Mucosa of descending colon (tissue), 3 donors: ENCODE measurements around the gene STAM2. TPM values are rescaled to one million over a fixed set of nuclear protein-coding genes. Genes with fewer than 3 reads are reported as not detected.
A peak's percentile ranks its signal among the peaks of the same experiment; 100 is the strongest.

Experiments
- ATAC-seq: fragments of 200-7000 bp; cut with Tn5 transposase; one replicate; pipeline ENCODE4 v1.9.1; 2020; ENCODE audit warnings: mild to moderate bottlenecking, moderate library complexity
- DNase-seq, 3 donors: peaks; one replicate each; pipeline ENCODE4 v3.0.0-alpha.2; 2020
- H3K36me3 ChIP-seq: fragments of 200-600 bp; one replicate; pipeline ENCODE4 v1.8.0; 2021; ENCODE audit warnings: low read depth, mild to moderate bottlenecking
- H3K4me1 ChIP-seq: fragments of 200-600 bp; one replicate; pipeline ENCODE4 v1.8.0; 2021; ENCODE audit warnings: low read depth, mild to moderate bottlenecking
- H3K4me3 ChIP-seq: fragments of 200-600 bp; one replicate; pipeline ENCODE4 v1.8.0; 2021; ENCODE audit warnings: mild to moderate bottlenecking
- H3K9me3 ChIP-seq: fragments of 200-600 bp; one replicate; pipeline ENCODE4 v1.8.0; 2021; ENCODE audit warnings: mild to moderate bottlenecking
- intact Hi-C, 2 donors: fragments of 100-400 bp; cut with DNase I in 1 of 2; cut with micrococcal nuclease in 1 of 2; formaldehyde crosslinking; loops; one replicate each; pipeline versions ENCODE4 v1.11.0 to v1.11.1; 2022; cut with DNase I, micrococcal nuclease
- long read RNA-seq, 2 donors: library from polyadenylated mRNA; unstranded; transcript quantifications; one replicate each; pipeline ENCODE4 v2.0.0, GENCODE V29; 2019 to 2021
- total RNA-seq, 3 donors: library from RNA; stranded (reverse); fragmentation: NEBNext Ultra II Directional in 2 of 3; extraction: Animal tissue kit (Norgen Biotek cat#: 25700) in 2 of 3; gene quantifications; one replicate each; pipeline versions ENCODE4 v1.2.1 to v1.2.4, GENCODE V29; 2021 to 2023
- TF ChIP-seq, protein P1 (sequence below): fragments of 200-600 bp; IDR thresholded peaks from one replicate; pipeline ENCODE4 v1.8.0; 2022; ENCODE audit warnings: antibody characterized with exemption, mild to moderate bottlenecking
- donor health status: DM: no; HTN: no; CAD: no; lungs with moderate emphysema.
- donor health status: DM: no; HTN: no; CAD: no.
- donor health status: DM: no; HTN: yes; CAD: no.

STAM2 gene
- 10 to 100 TPM; 38.8 to 45.8 (median 41.7) TPM for total RNA-seq
- long read RNA-seq, donor 1, full-length matches to known transcripts = 3 of 8 reads
- long read RNA-seq, donor 1, partial matches to known transcripts = 3 of 8 reads
- long read RNA-seq, donor 1, other reads (novel, unspliced or antisense) = 2 of 8 reads
- long read RNA-seq, donor 2, full-length matches to known transcripts = 3 of 5 reads
- long read RNA-seq, donor 2, partial matches to known transcripts = 2 of 5 reads
- long read RNA-seq, donor 2, other reads (novel, unspliced or antisense) = 0 of 5 reads

DNA sequence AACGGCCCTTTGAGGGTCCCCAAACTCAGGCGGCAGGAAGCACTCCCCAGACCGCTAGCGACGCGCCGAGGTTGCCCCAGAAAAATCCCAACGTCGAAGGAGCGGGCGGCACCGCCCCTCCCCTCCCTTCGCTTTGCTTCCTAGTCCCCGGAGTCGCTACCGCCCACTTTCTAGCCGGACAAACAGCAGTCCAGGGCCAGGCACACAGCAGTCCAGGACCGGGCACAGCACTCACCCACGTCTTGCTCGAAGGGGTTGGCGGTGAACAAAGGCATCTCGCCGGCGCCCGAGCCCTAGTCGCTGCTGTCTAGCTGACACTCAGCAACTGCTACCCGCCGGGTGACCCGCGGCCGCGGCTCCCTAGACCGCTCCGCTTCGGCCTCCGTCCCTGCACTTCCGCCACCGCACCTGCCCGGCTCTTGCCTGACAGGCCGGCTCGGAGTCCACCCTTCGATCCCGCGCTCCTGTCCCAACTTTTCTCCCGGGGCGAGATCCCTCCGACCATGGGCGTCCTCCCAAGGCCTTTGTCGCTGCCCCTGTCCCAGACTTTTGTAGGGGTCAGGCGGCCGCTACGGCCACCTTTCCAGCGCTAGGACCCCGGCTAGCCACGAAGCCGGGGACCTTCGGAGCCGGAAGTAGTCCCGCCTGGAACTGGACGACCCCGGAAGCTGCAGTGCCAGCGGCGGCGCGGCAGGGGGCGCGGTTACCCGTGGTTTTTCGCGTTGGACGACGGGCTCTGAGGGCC lies at the start of gene STAM2:
TSS of gene STAM2 (minus strand) at position 396 of the 745 bp plus-strand sequence. CDS start at position 275, 121 bp downstream.
- Histone ChIP-seq H3K4me1 (peaks cover 28% of the 10 kb centered on the region), H3K4me3 (peak within 1 kb of the TSS; percentile 65), H3K36me3 (no peaks in the 10 kb centered on the region), H3K9me3 (no peaks in the 10 kb centered on the region)
- DNase-seq (peak; percentile 94 to 97 (median 95)), ATAC-seq (peak; percentile 94)
- TF ChIP-seq, protein P1, sequence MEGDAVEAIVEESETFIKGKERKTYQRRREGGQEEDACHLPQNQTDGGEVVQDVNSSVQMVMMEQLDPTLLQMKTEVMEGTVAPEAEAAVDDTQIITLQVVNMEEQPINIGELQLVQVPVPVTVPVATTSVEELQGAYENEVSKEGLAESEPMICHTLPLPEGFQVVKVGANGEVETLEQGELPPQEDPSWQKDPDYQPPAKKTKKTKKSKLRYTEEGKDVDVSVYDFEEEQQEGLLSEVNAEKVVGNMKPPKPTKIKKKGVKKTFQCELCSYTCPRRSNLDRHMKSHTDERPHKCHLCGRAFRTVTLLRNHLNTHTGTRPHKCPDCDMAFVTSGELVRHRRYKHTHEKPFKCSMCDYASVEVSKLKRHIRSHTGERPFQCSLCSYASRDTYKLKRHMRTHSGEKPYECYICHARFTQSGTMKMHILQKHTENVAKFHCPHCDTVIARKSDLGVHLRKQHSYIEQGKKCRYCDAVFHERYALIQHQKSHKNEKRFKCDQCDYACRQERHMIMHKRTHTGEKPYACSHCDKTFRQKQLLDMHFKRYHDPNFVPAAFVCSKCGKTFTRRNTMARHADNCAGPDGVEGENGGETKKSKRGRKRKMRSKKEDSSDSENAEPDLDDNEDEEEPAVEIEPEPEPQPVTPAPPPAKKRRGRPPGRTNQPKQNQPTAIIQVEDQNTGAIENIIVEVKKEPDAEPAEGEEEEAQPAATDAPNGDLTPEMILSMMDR = peak; percentile 97
- intact Hi-C loops = no loop called here

DNA sequence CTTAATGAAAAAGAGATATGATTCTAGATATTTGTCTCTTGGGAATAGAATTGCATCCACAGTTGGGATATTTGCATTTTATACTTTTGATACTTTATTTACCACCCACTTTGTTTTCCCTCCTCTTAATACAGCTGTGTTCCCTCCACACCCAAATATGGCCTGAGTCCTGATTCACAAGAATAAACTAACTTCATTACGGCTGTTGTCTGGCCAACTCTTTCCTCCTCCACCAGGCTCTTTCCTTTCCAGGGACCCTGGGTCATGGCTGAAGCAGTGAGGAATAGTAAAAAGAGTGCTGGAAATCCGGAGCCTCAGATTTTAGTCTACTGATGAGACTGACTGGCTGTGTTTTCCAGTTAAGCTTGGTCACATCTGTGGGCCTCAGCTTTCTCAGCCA lies 48.4 kb upstream of the STAM2 start:
- TF ChIP-seq, protein P1 = no peak
- H3K4me1 ChIP-seq = peaks cover 16% of the 10 kb centered on the region
- intact Hi-C loops = no loop called here
- no peak overlapping the region for H3K4me3 ChIP-seq
- no peaks in the 10 kb centered on the region for H3K36me3 ChIP-seq
- DNase-seq = peak in 1 of 3 donors; percentile 6
- ATAC-seq = peak; percentile 50
- H3K9me3 ChIP-seq = no peaks in the 10 kb centered on the region

DNA sequence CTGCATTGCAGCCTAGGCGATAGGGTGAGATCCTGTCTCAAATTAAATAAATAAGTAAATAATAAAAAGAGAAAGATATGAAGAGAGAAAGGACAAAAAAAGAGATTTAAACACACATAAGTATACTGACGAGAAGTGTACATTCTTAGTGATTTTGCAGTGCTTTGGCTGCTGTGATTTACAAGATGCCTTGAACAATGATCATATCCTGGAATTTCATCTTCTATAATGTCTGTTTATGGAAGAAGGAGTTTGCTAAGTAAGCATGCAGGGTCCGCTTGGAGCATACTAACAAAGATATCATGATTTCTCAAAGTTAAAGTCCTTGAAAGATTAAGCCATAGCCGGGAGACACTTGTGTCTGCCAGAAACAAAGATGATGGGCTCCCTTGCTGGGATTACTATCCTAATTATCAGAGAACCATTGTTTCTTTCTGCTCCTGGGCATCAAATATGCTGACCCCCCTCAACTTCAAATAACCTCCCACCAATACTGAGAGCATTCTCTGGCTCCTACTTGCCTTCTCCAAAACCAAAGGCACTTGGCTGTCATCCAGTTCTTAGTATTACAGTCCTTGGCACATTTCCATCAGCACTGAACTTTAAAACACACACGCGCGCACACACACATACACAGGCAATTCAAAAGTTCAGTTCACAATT lies 47.5 kb upstream of the STAM2 start:
- peak in 2 of 3 donors; percentile 32 to 69 for DNase-seq
- intact Hi-C loops = no loop called here
- Histone ChIP-seq H3K4me3 (no peak overlapping the region), H3K36me3 (no peaks in the 10 kb centered on the region), H3K4me1 (peaks cover 16% of the 10 kb centered on the region), H3K9me3 (no peaks in the 10 kb centered on the region)
- ATAC-seq = peak; percentile 60
- TF ChIP-seq, protein P1 = no peak

DNA sequence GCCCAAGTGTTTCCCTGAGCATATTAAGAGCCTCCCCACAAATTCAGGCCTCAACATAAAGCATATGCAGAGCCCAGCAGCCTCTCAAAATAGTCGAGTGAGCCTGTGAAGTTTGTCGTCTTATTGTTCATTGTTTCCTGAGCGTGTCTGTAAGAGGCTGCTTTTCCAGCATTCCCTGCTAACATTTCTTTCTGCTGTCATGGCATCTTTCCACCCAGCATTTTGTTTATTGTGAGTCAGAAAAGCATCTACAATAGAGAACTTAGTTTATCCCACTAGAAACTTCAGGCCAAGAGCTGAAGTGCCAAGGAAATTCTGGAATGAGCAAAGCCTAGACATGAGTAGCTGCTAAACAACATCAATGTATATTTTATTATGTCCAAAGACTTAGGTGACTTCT lies 46.3 kb upstream of the STAM2 start:
- DNase-seq (peak in 1 of 3 donors; percentile 23), ATAC-seq (no peak)
- Histone ChIP-seq H3K9me3 (no peaks in the 10 kb centered on the region), H3K36me3 (no peaks in the 10 kb centered on the region), H3K4me3 (no peak overlapping the region), H3K4me1 (peaks cover 16% of the 10 kb centered on the region)
- intact Hi-C loops = no loop called here
- TF ChIP-seq, protein P1 = no peak

DNA sequence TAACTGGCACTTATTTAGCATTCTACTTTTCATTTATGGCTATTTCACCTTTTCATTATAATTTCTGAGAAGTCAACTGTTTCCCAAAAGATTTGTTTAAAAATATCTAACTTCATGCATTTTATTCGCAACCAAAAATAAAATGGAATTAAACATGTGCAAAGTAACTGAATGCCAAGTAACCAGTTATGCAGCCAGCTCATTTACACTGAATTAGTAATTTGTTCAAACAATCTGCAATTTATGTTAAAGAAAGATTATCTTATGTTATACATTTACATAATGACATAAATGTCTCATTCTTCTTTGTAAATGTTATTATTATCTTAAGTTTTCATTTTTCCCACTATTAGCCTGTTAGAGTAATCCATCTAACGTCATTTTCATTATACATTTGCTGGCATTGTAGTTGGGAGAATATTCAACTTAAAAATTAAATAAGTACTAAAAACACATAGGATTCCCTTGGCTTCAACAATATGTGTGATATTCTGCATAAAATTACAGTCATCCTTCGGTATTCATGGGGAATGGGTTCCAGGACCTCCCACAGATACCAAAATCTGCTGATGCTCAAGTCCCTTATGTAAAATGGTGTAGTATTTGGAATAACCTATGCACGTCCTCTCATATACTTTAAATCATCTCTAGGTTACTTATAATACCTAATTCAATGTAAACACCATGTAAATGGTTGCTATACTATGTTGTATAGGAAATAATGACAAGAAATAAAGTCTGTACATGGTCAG lies 43.7 kb upstream of the STAM2 start:
- H3K36me3 ChIP-seq = no peaks in the 10 kb centered on the region
- intact Hi-C loops = no loop called here
- ATAC-seq (no peak), DNase-seq (no peak)
- TF ChIP-seq, protein P1 = no peak
- H3K4me1 ChIP-seq = peaks cover 13% of the 10 kb centered on the region
- no peaks in the 10 kb centered on the region for H3K9me3 ChIP-seq
- no peak overlapping the region for H3K4me3 ChIP-seq
